HepG2 (cell line): ENCODE results near the gene CCDC70. TPM values are rescaled to one million over a fixed set of nuclear protein-coding genes. Genes with fewer than 3 reads are reported as not detected.
A peak's percentile ranks its signal among the peaks of the same experiment; 100 is the strongest.

ENCODE experiments used
- ATAC-seq: fragments of 200-7000 bp; cut with Tn5 transposase; 3 replicates; pipeline ENCODE4 v1.9.1; 2020; ENCODE audit warnings: mild to moderate bottlenecking, moderate library complexity
- BruUV-seq: library from RNA; stranded (reverse); fragments of 400-500 nt; replicated peaks from 2 replicates; lab custom pipeline; 2021; lab: Mats Ljungman, UMichigan
- CTCF ChIA-PET: fragments of 300-600 bp; formaldehyde crosslinking; extraction: SDS; loops from one replicate; lab custom pipeline; 2021; ENCODE audit warnings: low total read pairs, inconsistent platforms, low intra/inter-chr PET ratio; lab: Yijun Ruan, JAX
- POLR2A ChIA-PET: fragments of 350-600 bp; sonication (Branson Sonifier 250); formaldehyde crosslinking; loops from one replicate; lab custom pipeline; 2020; ENCODE audit warnings: antibody characterized with exemption, inconsistent platforms; lab: Yijun Ruan, JAX
- DNase-seq: peaks from one replicate; pipeline ENCODE4 v3.0.0-alpha.2; 2015; ENCODE audit warnings: low spot score
- FAIRE-seq: peaks from 3 replicates; lab custom pipeline; 2011; peaks lifted over from hg19 to GRCh38; lab: Jason Lieb, UNC
- H2AFZ ChIP-seq: one replicate; pipeline ENCODE4 v1.6.1; 2011; ENCODE audit warnings: low read length, inconsistent platforms
- H3K27ac ChIP-seq: fragments of 300-600 bp; 3 replicates; pipeline ENCODE4 v1.8.0; 2011; ENCODE audit warnings: mixed run types, mild to moderate bottlenecking, mixed read lengths, low read length, inconsistent platforms; ENCODE audit not compliant: insufficient read depth; ENCODE audit errors: extremely low read length
- H3K27me3 ChIP-seq, 2 experiments: fragments of 200-600 bp in 1 of 2; 2 replicates in 1 of 2; 3 replicates in 1 of 2; pipeline versions ENCODE4 v1.6.0 to v1.8.0; 2011; ENCODE audit warnings: low read length in 2 of 2, mild to moderate bottlenecking in 2 of 2, moderate library complexity in 2 of 2, inconsistent platforms in 1 of 2; ENCODE audit not compliant: insufficient read depth in 2 of 2, control insufficient read depth in 1 of 2
- H3K36me3 ChIP-seq, 2 experiments: fragments of 200-600 bp in 1 of 2; replicated peaks in 1 of 2; 2 replicates in 1 of 2; 3 replicates in 1 of 2; pipeline versions ENCODE4 v1.5.1 to v1.8.0; 2011; ENCODE audit warnings: low read length in 2 of 2, inconsistent platforms in 1 of 2; ENCODE audit not compliant: insufficient read depth in 2 of 2, control insufficient read depth in 1 of 2
- H3K4me1 ChIP-seq: 2 replicates; pipeline ENCODE4 v1.5.1; 2012; ENCODE audit warnings: low read length, inconsistent platforms; ENCODE audit not compliant: insufficient read depth
- H3K4me2 ChIP-seq: 2 replicates; pipeline ENCODE4 v1.6.0; 2011; ENCODE audit warnings: low read depth, low read length, inconsistent platforms
- H3K4me3 ChIP-seq, 3 experiments: fragments of 200-600 bp in 1 of 3; sonication (generic), shearing (Covaris generic) in 1 of 3; replicated peaks in 1 of 3; 2 replicates each; pipeline ENCODE4 v1.5.1; 2011 to 2016; ENCODE audit warnings: low read length in 3 of 3, inconsistent platforms in 2 of 3, low read depth in 2 of 3, mild to moderate bottlenecking in 2 of 3, control low read depth in 1 of 3, mixed read lengths in 1 of 3; ENCODE audit not compliant: insufficient read depth in 1 of 3
- H3K79me2 ChIP-seq: one replicate; pipeline ENCODE4 v1.6.1; 2011; ENCODE audit warnings: low read length, inconsistent platforms; ENCODE audit not compliant: insufficient read depth
- H3K9ac ChIP-seq: 2 replicates; pipeline ENCODE4 v1.6.0; 2011; ENCODE audit warnings: mild to moderate bottlenecking, low read depth, low read length, inconsistent platforms; ENCODE audit not compliant: insufficient read depth
- H3K9me3 ChIP-seq: 2 replicates; pipeline ENCODE4 v1.5.1; 2012; ENCODE audit warnings: mild to moderate bottlenecking, low read length
- H4K20me1 ChIP-seq: 2 replicates; pipeline ENCODE4 v1.6.0; 2011; ENCODE audit warnings: inconsistent platforms, mild to moderate bottlenecking, low read length, moderate library complexity; ENCODE audit not compliant: insufficient read depth
- MAFK ChIP-seq, 2 experiments: IDR thresholded peaks in 1 of 2; conservative IDR thresholded peaks in 1 of 2; 2 replicates each; pipeline ENCODE4 v1.6.1; 2011; ENCODE audit warnings: improper control_type of control experiment in 2 of 2, low read length in 2 of 2
- MIER3 ChIP-seq: IDR thresholded peaks from 2 replicates; pipeline ENCODE4 v1.6.1; 2016; ENCODE audit warnings: missing compliant biosample characterization, borderline replicate concordance
- PLSCR1 ChIP-seq: sonication (generic); formaldehyde crosslinking; IDR thresholded peaks from 2 replicates; pipeline ENCODE4 v1.5.0; 2020; ENCODE audit warnings: missing genetic modification reagents, mild to moderate bottlenecking, borderline replicate concordance
- RARG ChIP-seq: sonication (generic); formaldehyde crosslinking; IDR thresholded peaks from 2 replicates; pipeline ENCODE4 v1.4.0; 2020; ENCODE audit warnings: low read depth, mild to moderate bottlenecking, missing genetic modification reagents
- RBAK ChIP-seq: sonication (generic); formaldehyde crosslinking; IDR thresholded peaks from 2 replicates; pipeline ENCODE4 v1.5.1; 2020; ENCODE audit warnings: mild to moderate bottlenecking, missing genetic modification reagents
- TOPORS ChIP-seq: sonication (generic); formaldehyde crosslinking; IDR thresholded peaks from 2 replicates; pipeline ENCODE4 v1.8.0; 2023; ENCODE audit warnings: mild to moderate bottlenecking, missing genetic modification reagents
- ZBTB26 ChIP-seq: IDR thresholded peaks from 2 replicates; pipeline ENCODE4 v1.6.1; 2016; ENCODE audit warnings: missing compliant biosample characterization, missing genetic modification reagents, borderline replicate concordance
- ZFP41 ChIP-seq: sonication (generic); formaldehyde crosslinking; IDR thresholded peaks from 2 replicates; pipeline ENCODE4 v1.4.0; 2020; ENCODE audit warnings: mild to moderate bottlenecking, missing genetic modification reagents, borderline replicate concordance
- ZNF160 ChIP-seq: sonication (generic); formaldehyde crosslinking; IDR thresholded peaks from 2 replicates; pipeline ENCODE4 v1.8.0; 2022; ENCODE audit warnings: mild to moderate bottlenecking, inconsistent platforms, missing genetic modification reagents
- ZNF44 ChIP-seq: sonication (generic); formaldehyde crosslinking; IDR thresholded peaks from 2 replicates; pipeline ENCODE4 v1.5.1; 2020; ENCODE audit warnings: mild to moderate bottlenecking, missing genetic modification reagents
- ZNF781 ChIP-seq: sonication (generic); formaldehyde crosslinking; IDR thresholded peaks from 2 replicates; pipeline ENCODE4 v1.5.1; 2020; ENCODE audit warnings: borderline replicate concordance, mild to moderate bottlenecking, missing genetic modification reagents; ENCODE audit errors: not compliant biosample characterization
- ZNF879 ChIP-seq: sonication (generic); formaldehyde crosslinking; IDR thresholded peaks from 2 replicates; pipeline ENCODE4 v1.8.1; 2023; ENCODE audit warnings: missing genetic modification reagents
- WGBS: methylation state at CpG from one replicate; pipeline ENCODE4 v1.1.6; 2017; ENCODE audit warnings: low lambda C conversion rate; 5-methylcytosine and 5-hydroxymethylcytosine counted together
- in situ Hi-C: cut with HindIII; loops from 2 replicates; pipeline ENCODE4 v1.10.0; 2017; ENCODE audit warnings: low pct_unique_long_range_greater_than_20kb; ENCODE audit not compliant: extremely low pct_ligation_motif_present
- intact Hi-C: fragments of 100-400 bp; cut with micrococcal nuclease; formaldehyde crosslinking; loops from one replicate; pipeline ENCODE4 v1.10.0; 2022; ENCODE audit not compliant: unreplicated experiment
- polyA plus RNA-seq, 8 experiments: library from polyadenylated mRNA; depleted of rRNA in 3 of 8; stranded (reverse) in 7 of 8; unstranded in 1 of 8; fragments of >200 nt; fragmentation: Illumina TruSeq in 4 of 8; extraction: Trizol in 4 of 8; gene quantifications; 2 replicates each; pipeline versions ENCODE4 v1.2.1 to v1.2.3, GENCODE V29; 2011 to 2016; ENCODE audit warnings: low read depth in 4 of 8, missing spikeins in 1 of 8, mixed read lengths in 1 of 8; ENCODE audit not compliant: insufficient read depth in 1 of 8
- total RNA-seq, 5 experiments: library from RNA; depleted of rRNA; stranded (reverse); fragments of >200 nt; fragmentation: Illumina TruSeq; extraction: Trizol; gene quantifications; 2 replicates each; pipeline ENCODE4 v1.2.3, GENCODE V29; 2016; ENCODE audit warnings: low read depth in 1 of 5

CCDC70 gene
- total and polyA plus RNA-seq, 2 of the 13 experiments (the other 11 are each of a cell fraction or from before 2014, with no cell fraction given) = 0.13 TPM; not detected in 1

GRCh38 chr13:51858433-51859247, 3.1 kb upstream of the CCDC70 start:
- WGBS = 39% methylated on average over 11 of the region's 11 CpGs
- CTCF ChIA-PET = no interaction called here
- H2AFZ ChIP-seq = no peak overlapping the region
- H3K79me2 ChIP-seq = no peaks in the 10 kb centered on the region
- ATAC-seq (peak; percentile 69), FAIRE-seq (no peak), DNase-seq (peak; percentile 22)
- H3K4me1 ChIP-seq = peaks cover 28% of the 10 kb centered on the region
- H3K9ac ChIP-seq = no peak overlapping the region
- H3K4me2 ChIP-seq = peak overlapping the region; percentile 7
- no peaks in the 10 kb centered on the region for H3K27me3 ChIP-seq
- H3K4me3 ChIP-seq = no peak overlapping the region
- TF ChIP-seq RBAK (CRISPR knock-in tag) (no peak), ZFP41 (no peak), ZBTB26 (CRISPR knock-in tag) (no peak), MIER3 (CRISPR knock-in tag) (no peak), MAFK (conservative IDR thresholded peaks at IDR 0.05 in 1 of 2, IDR thresholded peaks at IDR 0.05 in 1 of 2; ENCODE audit: low read length in 2 of 2) (peak; percentile 21 to 59; a peak in 2 of 4 replicates)
- TF ChIP-seq, all 625 proteins: peak for 1
- no TSS peak for BruUV-seq
- in situ Hi-C loops (no loop called here), intact Hi-C loops (loop anchor here (5.0 kb wide), 1 partner anchor 841 kb away; no protein-coding TSS in a partner anchor)
- no peaks in the 10 kb centered on the region for H4K20me1 ChIP-seq
- no peaks in the 10 kb centered on the region for H3K36me3 ChIP-seq
- no peaks in the 10 kb centered on the region for H3K9me3 ChIP-seq
- POLR2A ChIA-PET = interaction anchor here (0.5 to 1.2 kb wide), 3 partner anchors 14 to 56 kb away, joined by 3 read pairs; partner anchors contain the start of gene TMEM272
- no peak overlapping the region for H3K27ac ChIP-seq

- no peak overlapping the region for H3K4me3 ChIP-seq
- ChIA-PET CTCF (no interaction called here), POLR2A (no interaction called here)
- no peak for ATAC-seq
- no peak for DNase-seq
- H2AFZ ChIP-seq = no peak overlapping the region
- H4K20me1 ChIP-seq = no peaks in the 10 kb centered on the region
- H3K27me3 ChIP-seq = no peaks in the 10 kb centered on the region
- H3K27ac ChIP-seq = no peak overlapping the region
- no TSS peak for BruUV-seq
- 78% methylated on average over 7 of the region's 7 CpGs for WGBS
- intact Hi-C loops (no loop called here), in situ Hi-C loops (no loop called here)
- H3K36me3 ChIP-seq = no peaks in the 10 kb centered on the region
- TF ChIP-seq ZNF160 (CRISPR knock-in tag) (no peak), TOPORS (no peak), RARG (CRISPR knock-in tag) (no peak), ZNF879 (CRISPR knock-in tag) (no peak), PLSCR1 (CRISPR knock-in tag) (no peak), ZNF781 (CRISPR knock-in tag) (no peak), ZNF44 (no peak)
- TF ChIP-seq, all 625 proteins: peak for 0
- Histone ChIP-seq H3K4me2 (no peak overlapping the region), H3K4me1 (peaks cover 15% of the 10 kb centered on the region), H3K9ac (no peak overlapping the region), H3K79me2 (no peaks in the 10 kb centered on the region), H3K9me3 (no peaks in the 10 kb centered on the region)
- no peak for FAIRE-seq
Measured at GRCh38 chr13:51862957-51863356, 1.2 kb downstream of the CCDC70 start.
